B cell (primary cell): Measurements from ENCODE around the gene GALM.

Source experiments
- EZH2 ChIP-seq: IDR thresholded peaks from 2 replicates; pipeline ENCODE4 v1.6.1; 2012; ENCODE audit warnings: borderline replicate concordance, low read depth, mild to moderate bottlenecking, moderate library complexity, low read length; ENCODE audit not compliant: insufficient read depth, poor library complexity, severe bottlenecking
- TF ChIP-seq, protein P1 (sequence below): fragments of 200-600 bp; IDR thresholded peaks from one replicate; pipeline ENCODE4 v1.8.0; 2022; ENCODE audit warnings: antibody characterized with exemption, mild to moderate bottlenecking

- TF ChIP-seq, protein P1, sequence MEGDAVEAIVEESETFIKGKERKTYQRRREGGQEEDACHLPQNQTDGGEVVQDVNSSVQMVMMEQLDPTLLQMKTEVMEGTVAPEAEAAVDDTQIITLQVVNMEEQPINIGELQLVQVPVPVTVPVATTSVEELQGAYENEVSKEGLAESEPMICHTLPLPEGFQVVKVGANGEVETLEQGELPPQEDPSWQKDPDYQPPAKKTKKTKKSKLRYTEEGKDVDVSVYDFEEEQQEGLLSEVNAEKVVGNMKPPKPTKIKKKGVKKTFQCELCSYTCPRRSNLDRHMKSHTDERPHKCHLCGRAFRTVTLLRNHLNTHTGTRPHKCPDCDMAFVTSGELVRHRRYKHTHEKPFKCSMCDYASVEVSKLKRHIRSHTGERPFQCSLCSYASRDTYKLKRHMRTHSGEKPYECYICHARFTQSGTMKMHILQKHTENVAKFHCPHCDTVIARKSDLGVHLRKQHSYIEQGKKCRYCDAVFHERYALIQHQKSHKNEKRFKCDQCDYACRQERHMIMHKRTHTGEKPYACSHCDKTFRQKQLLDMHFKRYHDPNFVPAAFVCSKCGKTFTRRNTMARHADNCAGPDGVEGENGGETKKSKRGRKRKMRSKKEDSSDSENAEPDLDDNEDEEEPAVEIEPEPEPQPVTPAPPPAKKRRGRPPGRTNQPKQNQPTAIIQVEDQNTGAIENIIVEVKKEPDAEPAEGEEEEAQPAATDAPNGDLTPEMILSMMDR: no peak
- no peak for TF ChIP-seq EZH2
Measured at GRCh38 chr2:38653380-38653714, 12.6 kb upstream of the GALM start.
